Glutamatergic neuron (in vitro differentiated cells): Measurements from ENCODE around the gene HID1. TPM values are rescaled to one million over a fixed set of nuclear protein-coding genes. Genes with fewer than 3 reads are reported as not detected.

ENCODE experiments used
- DNase-seq: peaks from one replicate; pipeline ENCODE4 v3.0.0; 2022
- H3K27ac Mint-ChIP-seq: one replicate; pipeline ENCODE4 v1.8.0; 2020; ENCODE audit warnings: mild to moderate bottlenecking, mixed read lengths, inconsistent platforms; ENCODE audit not compliant: unreplicated experiment
- H3K27me3 Mint-ChIP-seq: one replicate; pipeline ENCODE4 v1.8.0; 2020; ENCODE audit warnings: mild to moderate bottlenecking, moderate library complexity, mixed read lengths, inconsistent platforms; ENCODE audit not compliant: unreplicated experiment
- H3K36me3 Mint-ChIP-seq: one replicate; pipeline ENCODE4 v1.8.0; 2020; ENCODE audit warnings: mild to moderate bottlenecking, mixed read lengths, inconsistent platforms; ENCODE audit not compliant: unreplicated experiment
- H3K4me1 Mint-ChIP-seq: one replicate; pipeline ENCODE4 v1.8.0; 2020; ENCODE audit warnings: mild to moderate bottlenecking, low read depth, mixed read lengths, inconsistent platforms; ENCODE audit not compliant: unreplicated experiment
- H3K4me3 Mint-ChIP-seq: one replicate; pipeline ENCODE4 v1.8.0; 2020; ENCODE audit warnings: mild to moderate bottlenecking, mixed read lengths, inconsistent platforms; ENCODE audit not compliant: unreplicated experiment
- H3K9me3 Mint-ChIP-seq: one replicate; pipeline ENCODE4 v1.8.0; 2020; ENCODE audit warnings: mild to moderate bottlenecking, moderate library complexity, mixed read lengths, inconsistent platforms; ENCODE audit not compliant: unreplicated experiment
- CTCF ChIP-seq: fragments of 200-600 bp; sonication (generic); IDR thresholded peaks from one replicate; pipeline ENCODE4 v1.5.0; 2021; ENCODE audit not compliant: partially characterized antibody, unreplicated experiment
- long read RNA-seq: library from polyadenylated mRNA; unstranded; transcript quantifications from one replicate; pipeline ENCODE4 v2.0.0, GENCODE V29; 2020; ENCODE audit not compliant: unreplicated experiment
- total RNA-seq: library from RNA; stranded (reverse); fragmentation: NEBNext Ultra II Directional; extraction: Animal tissue kit (Norgen Biotek cat#: 25700); gene quantifications from one replicate; pipeline ENCODE4 v1.2.1, GENCODE V29; 2021; ENCODE audit not compliant: unreplicated experiment

The HID1 gene, protein sequence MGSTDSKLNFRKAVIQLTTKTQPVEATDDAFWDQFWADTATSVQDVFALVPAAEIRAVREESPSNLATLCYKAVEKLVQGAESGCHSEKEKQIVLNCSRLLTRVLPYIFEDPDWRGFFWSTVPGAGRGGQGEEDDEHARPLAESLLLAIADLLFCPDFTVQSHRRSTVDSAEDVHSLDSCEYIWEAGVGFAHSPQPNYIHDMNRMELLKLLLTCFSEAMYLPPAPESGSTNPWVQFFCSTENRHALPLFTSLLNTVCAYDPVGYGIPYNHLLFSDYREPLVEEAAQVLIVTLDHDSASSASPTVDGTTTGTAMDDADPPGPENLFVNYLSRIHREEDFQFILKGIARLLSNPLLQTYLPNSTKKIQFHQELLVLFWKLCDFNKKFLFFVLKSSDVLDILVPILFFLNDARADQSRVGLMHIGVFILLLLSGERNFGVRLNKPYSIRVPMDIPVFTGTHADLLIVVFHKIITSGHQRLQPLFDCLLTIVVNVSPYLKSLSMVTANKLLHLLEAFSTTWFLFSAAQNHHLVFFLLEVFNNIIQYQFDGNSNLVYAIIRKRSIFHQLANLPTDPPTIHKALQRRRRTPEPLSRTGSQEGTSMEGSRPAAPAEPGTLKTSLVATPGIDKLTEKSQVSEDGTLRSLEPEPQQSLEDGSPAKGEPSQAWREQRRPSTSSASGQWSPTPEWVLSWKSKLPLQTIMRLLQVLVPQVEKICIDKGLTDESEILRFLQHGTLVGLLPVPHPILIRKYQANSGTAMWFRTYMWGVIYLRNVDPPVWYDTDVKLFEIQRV
- 106 TPM for total RNA-seq
- long read RNA-seq, transcript HID1-202 (19 exons, 3,271 nt), result major isoform, 12 of 40 reads
- long read RNA-seq, partial matches to known transcripts, result 15 of 40 reads
- long read RNA-seq, other reads (novel, unspliced or antisense), result 13 of 40 reads

DNA sequence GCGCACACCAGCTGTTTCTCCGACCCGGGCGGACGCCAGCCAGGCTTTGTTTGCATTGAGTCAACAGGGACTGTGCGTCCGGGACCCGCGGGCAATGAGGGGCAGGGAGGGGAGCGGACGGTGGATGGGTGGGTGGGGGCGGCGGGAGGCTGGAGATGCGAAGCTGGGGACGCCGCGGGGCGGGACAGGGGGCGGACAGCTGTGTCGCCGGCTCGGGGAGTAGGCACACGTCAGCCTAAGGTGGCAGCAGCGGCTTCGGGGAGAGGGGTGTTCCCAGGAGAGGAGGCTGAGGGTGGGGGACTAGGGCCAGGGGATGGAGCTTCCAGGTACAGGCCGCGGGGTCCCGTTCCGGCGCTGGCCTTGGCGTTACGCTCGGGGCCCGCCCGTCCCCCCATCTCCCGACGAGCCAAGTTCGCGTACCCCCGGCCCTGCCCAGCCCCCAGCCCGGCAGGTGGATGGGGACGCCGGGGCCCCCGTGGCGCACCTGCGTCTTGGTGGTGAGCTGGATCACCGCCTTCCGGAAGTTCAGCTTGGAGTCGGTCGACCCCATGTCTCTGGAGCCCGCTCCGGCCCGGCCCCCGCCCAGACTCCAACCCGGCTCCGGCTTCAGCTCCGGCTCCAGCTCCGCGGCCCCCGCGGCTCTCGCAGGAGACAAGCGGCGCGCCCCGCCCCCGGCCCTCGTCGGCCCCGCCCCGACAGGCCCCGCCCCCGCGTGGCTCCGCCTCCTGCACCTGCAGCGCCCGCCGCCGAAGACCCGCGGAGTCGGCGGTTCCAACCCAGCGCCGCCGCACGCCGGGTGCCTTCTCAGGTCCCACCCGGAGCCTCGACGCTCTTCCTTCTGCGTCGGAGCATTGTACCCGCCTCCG, at the start of gene HID1:
Gene HID1 (minus strand): TSS at position 653 of the 866 bp plus-strand sequence. CDS start 103 bp downstream, at position 550.
- DNase-seq, result peak; percentile 89
- no peak for TF ChIP-seq CTCF
- H3K4me3 Mint-ChIP-seq, result peak within 1 kb of the TSS; percentile 91
- H3K27me3 Mint-ChIP-seq, result peaks cover 10% of the 10 kb centered on the region
- H3K9me3 Mint-ChIP-seq, result peaks cover 4% of the 10 kb centered on the region
- no peaks in the 10 kb centered on the region for H3K4me1 Mint-ChIP-seq
- no peaks in the 10 kb centered on the region for H3K36me3 Mint-ChIP-seq
- H3K27ac Mint-ChIP-seq, result peak within 1 kb of the TSS; percentile 87

DNA sequence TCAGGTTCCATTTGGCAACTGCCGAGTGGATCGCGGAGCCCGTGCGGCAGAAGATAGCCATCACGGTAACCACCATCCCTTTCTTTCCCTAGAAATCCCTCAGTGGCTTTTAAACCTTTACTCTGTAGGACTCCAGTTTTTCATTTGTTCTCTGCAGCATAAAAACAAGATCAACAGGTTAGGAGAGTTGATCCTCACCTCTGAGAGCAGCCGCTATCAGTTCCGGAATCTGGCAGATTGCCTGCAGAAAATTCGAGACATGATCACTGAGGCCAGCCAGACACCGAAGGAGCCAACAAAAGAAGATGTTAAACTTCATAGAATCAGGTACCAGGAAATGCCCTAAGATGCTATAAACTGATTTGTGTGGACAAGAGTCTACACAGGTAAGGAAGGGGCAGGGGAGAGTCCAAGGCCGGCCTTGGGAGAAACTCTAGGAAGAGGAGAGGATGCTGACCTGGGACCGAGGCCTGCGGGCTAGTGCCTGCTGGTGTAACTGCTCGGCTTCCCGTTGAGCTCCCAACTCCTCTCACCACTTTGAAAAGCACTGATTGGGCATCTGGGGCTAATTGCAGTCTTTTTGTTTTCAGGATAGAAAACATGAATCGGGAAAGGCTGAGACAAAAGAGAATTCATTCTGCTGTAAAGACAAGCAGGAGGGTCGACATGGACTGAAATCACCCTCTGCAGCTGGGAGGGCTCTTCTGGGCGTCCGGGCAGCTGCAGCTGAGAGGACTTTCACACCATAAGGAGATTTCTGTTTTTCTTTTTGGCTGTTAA, 48.0 kb upstream of the HID1 start:
- no peaks in the 10 kb centered on the region for H3K4me1 Mint-ChIP-seq
- no peak overlapping the region for H3K4me3 Mint-ChIP-seq
- H3K27me3 Mint-ChIP-seq, result peaks cover 1% of the 10 kb centered on the region
- H3K27ac Mint-ChIP-seq, result no peak overlapping the region
- DNase-seq, result no peak
- TF ChIP-seq CTCF, result no peak
- no peaks in the 10 kb centered on the region for H3K36me3 Mint-ChIP-seq
- H3K9me3 Mint-ChIP-seq, result no peaks in the 10 kb centered on the region

DNA sequence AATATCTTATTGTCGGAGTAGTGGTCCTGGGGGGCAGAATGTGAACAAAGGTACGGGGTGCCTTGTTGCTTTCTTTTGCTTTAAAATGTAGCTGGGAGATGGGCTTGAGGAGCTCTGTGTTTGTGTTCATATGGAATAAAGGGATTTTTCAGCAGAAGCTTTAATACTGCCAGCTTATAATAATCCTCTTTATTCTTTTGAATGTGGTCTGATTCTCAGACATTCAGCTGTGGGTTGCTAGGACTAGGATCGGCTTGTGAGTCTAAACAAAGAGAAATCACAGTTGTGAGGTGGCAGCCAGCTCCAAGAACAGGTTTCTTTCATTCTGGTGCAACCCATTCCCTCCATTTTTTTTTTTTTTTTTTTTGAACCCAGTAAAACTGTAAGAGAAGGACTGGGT, 47.2 kb upstream of the HID1 start:
- Mint-ChIP-seq H3K27ac (no peak overlapping the region), H3K4me1 (no peaks in the 10 kb centered on the region), H3K9me3 (no peaks in the 10 kb centered on the region), H3K27me3 (no peaks in the 10 kb centered on the region), H3K36me3 (no peaks in the 10 kb centered on the region), H3K4me3 (no peak overlapping the region)
- DNase-seq, result no peak
- TF ChIP-seq CTCF, result no peak

DNA sequence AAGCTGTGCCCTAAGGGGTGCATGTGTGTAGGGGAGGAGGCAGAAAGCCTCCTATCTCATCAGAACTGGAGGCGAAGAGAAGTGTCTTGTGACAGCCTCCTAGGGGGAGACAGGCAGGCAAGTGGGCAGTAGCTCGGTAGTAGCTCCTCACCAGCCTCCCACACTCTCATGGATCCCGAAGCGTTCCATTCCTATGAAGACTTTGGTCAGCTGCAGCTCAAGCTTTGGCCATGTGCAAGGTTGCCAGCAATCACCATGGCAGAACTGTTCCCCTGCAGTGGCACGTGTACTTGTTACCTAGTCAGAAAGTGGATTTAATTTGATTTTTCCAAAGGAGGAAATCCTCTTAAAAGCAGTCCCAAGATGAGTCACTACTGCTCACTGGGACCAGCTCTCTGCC, 46.6 kb upstream of the HID1 start:
- Mint-ChIP-seq H3K4me3 (no peak overlapping the region), H3K36me3 (no peaks in the 10 kb centered on the region)
- DNase-seq, result no peak

More for the DNA sequence above, 46.6 kb upstream of the HID1 start:
- Mint-ChIP-seq H3K4me1 (no peaks in the 10 kb centered on the region), H3K9me3 (no peaks in the 10 kb centered on the region), H3K27ac (no peak overlapping the region), H3K27me3 (no peaks in the 10 kb centered on the region)
- TF ChIP-seq CTCF, result no peak
